HepG2 (cell line): ENCODE measurements around the gene SUN1. TPM values are rescaled to one million over a fixed set of nuclear protein-coding genes. Genes with fewer than 3 reads are reported as not detected.

ENCODE experiments used
- ATAC-seq: fragments of 200-7000 bp; cut with Tn5 transposase; 3 replicates; pipeline ENCODE4 v1.9.1; 2020; ENCODE audit warnings: mild to moderate bottlenecking, moderate library complexity
- BruUV-seq: library from RNA; stranded (reverse); fragments of 400-500 nt; replicated peaks from 2 replicates; lab custom pipeline; 2021; lab: Mats Ljungman, UMichigan
- CTCF ChIA-PET: fragments of 300-600 bp; formaldehyde crosslinking; extraction: SDS; loops from one replicate; lab custom pipeline; 2021; ENCODE audit warnings: low total read pairs, inconsistent platforms, low intra/inter-chr PET ratio; lab: Yijun Ruan, JAX
- POLR2A ChIA-PET: fragments of 350-600 bp; sonication (Branson Sonifier 250); formaldehyde crosslinking; loops from one replicate; lab custom pipeline; 2020; ENCODE audit warnings: antibody characterized with exemption, inconsistent platforms; lab: Yijun Ruan, JAX
- DNase-seq: peaks from one replicate; pipeline ENCODE4 v3.0.0-alpha.2; 2015; ENCODE audit warnings: low spot score
- FAIRE-seq: peaks from 3 replicates; lab custom pipeline; 2011; peaks lifted over from hg19 to GRCh38; lab: Jason Lieb, UNC
- H2AFZ ChIP-seq: one replicate; pipeline ENCODE4 v1.6.1; 2011; ENCODE audit warnings: low read length, inconsistent platforms
- H3K27ac ChIP-seq: fragments of 300-600 bp; 3 replicates; pipeline ENCODE4 v1.8.0; 2011; ENCODE audit warnings: mixed run types, mild to moderate bottlenecking, mixed read lengths, low read length, inconsistent platforms; ENCODE audit not compliant: insufficient read depth; ENCODE audit errors: extremely low read length
- H3K27me3 ChIP-seq, 2 experiments: fragments of 200-600 bp in 1 of 2; 2 replicates in 1 of 2; 3 replicates in 1 of 2; pipeline versions ENCODE4 v1.6.0 to v1.8.0; 2011; ENCODE audit warnings: low read length in 2 of 2, mild to moderate bottlenecking in 2 of 2, moderate library complexity in 2 of 2, inconsistent platforms in 1 of 2; ENCODE audit not compliant: insufficient read depth in 2 of 2, control insufficient read depth in 1 of 2
- H3K36me3 ChIP-seq, 2 experiments: fragments of 200-600 bp in 1 of 2; replicated peaks in 1 of 2; 2 replicates in 1 of 2; 3 replicates in 1 of 2; pipeline versions ENCODE4 v1.5.1 to v1.8.0; 2011; ENCODE audit warnings: low read length in 2 of 2, inconsistent platforms in 1 of 2; ENCODE audit not compliant: insufficient read depth in 2 of 2, control insufficient read depth in 1 of 2
- H3K4me1 ChIP-seq: 2 replicates; pipeline ENCODE4 v1.5.1; 2012; ENCODE audit warnings: low read length, inconsistent platforms; ENCODE audit not compliant: insufficient read depth
- H3K4me2 ChIP-seq: 2 replicates; pipeline ENCODE4 v1.6.0; 2011; ENCODE audit warnings: low read depth, low read length, inconsistent platforms
- H3K4me3 ChIP-seq, 3 experiments: fragments of 200-600 bp in 1 of 3; sonication (generic), shearing (Covaris generic) in 1 of 3; replicated peaks in 1 of 3; 2 replicates each; pipeline ENCODE4 v1.5.1; 2011 to 2016; ENCODE audit warnings: low read length in 3 of 3, inconsistent platforms in 2 of 3, low read depth in 2 of 3, mild to moderate bottlenecking in 2 of 3, control low read depth in 1 of 3, mixed read lengths in 1 of 3; ENCODE audit not compliant: insufficient read depth in 1 of 3
- H3K79me2 ChIP-seq: one replicate; pipeline ENCODE4 v1.6.1; 2011; ENCODE audit warnings: low read length, inconsistent platforms; ENCODE audit not compliant: insufficient read depth
- H3K9ac ChIP-seq: 2 replicates; pipeline ENCODE4 v1.6.0; 2011; ENCODE audit warnings: mild to moderate bottlenecking, low read depth, low read length, inconsistent platforms; ENCODE audit not compliant: insufficient read depth
- H3K9me3 ChIP-seq: 2 replicates; pipeline ENCODE4 v1.5.1; 2012; ENCODE audit warnings: mild to moderate bottlenecking, low read length
- H4K20me1 ChIP-seq: 2 replicates; pipeline ENCODE4 v1.6.0; 2011; ENCODE audit warnings: inconsistent platforms, mild to moderate bottlenecking, low read length, moderate library complexity; ENCODE audit not compliant: insufficient read depth
- ARHGAP35 ChIP-seq: sonication (generic); formaldehyde crosslinking; IDR thresholded peaks from 2 replicates; pipeline ENCODE4 v1.9.0; 2022; ENCODE audit warnings: mild to moderate bottlenecking, inconsistent platforms, moderate library complexity, missing genetic modification reagents, borderline replicate concordance
- ARNTL ChIP-seq: sonication (generic); formaldehyde crosslinking; IDR thresholded peaks from 2 replicates; pipeline ENCODE4 v1.4.0; 2020; ENCODE audit warnings: mild to moderate bottlenecking, missing genetic modification reagents
- CENPT ChIP-seq: sonication (generic); formaldehyde crosslinking; IDR thresholded peaks from 2 replicates; pipeline ENCODE4 v1.8.0; 2022; ENCODE audit warnings: low read depth, mild to moderate bottlenecking, moderate library complexity, missing genetic modification reagents
- FOXK2 ChIP-seq: fragments of 450-650 bp; IDR thresholded peaks from 2 replicates; pipeline ENCODE4 v1.6.1; 2016
- GATAD2A ChIP-seq: IDR thresholded peaks from 2 replicates; pipeline ENCODE4 v1.6.1; 2016
- NCOA1 ChIP-seq: sonication (generic); formaldehyde crosslinking; IDR thresholded peaks from 2 replicates; pipeline ENCODE4 v1.9.0; 2021; ENCODE audit warnings: missing genetic modification reagents
- NCOR1 ChIP-seq: fragments of 200-600 bp; sonication (generic); IDR thresholded peaks from 2 replicates; pipeline ENCODE4 v1.7.0; 2017; ENCODE audit warnings: antibody characterized with exemption, low read length, borderline replicate concordance
- REPIN1 ChIP-seq: sonication (generic); formaldehyde crosslinking; IDR thresholded peaks from 2 replicates; pipeline ENCODE4 v1.8.0; 2022; ENCODE audit warnings: missing genetic modification reagents, low read depth, mild to moderate bottlenecking, borderline replicate concordance
- REXO4 ChIP-seq: sonication (generic); formaldehyde crosslinking; IDR thresholded peaks from 2 replicates; pipeline ENCODE4 v1.8.0; 2022; ENCODE audit warnings: missing genetic modification reagents, mild to moderate bottlenecking, borderline replicate concordance
- SETDB1 ChIP-seq: sonication (generic); formaldehyde crosslinking; IDR thresholded peaks from 2 replicates; pipeline ENCODE4 v1.5.1; 2020; ENCODE audit warnings: missing genetic modification reagents, mild to moderate bottlenecking, borderline replicate concordance
- SNAPC2 ChIP-seq: sonication (generic); formaldehyde crosslinking; IDR thresholded peaks from 2 replicates; pipeline ENCODE4 v1.8.1; 2022; ENCODE audit warnings: mild to moderate bottlenecking, missing genetic modification reagents
- ZFAT ChIP-seq: sonication (generic); formaldehyde crosslinking; conservative IDR thresholded peaks from 2 replicates; pipeline ENCODE4 v1.8.1; 2023; ENCODE audit warnings: missing genetic modification reagents, inconsistent platforms
- ZMYM2 ChIP-seq: sonication (generic); formaldehyde crosslinking; IDR thresholded peaks from 2 replicates; pipeline ENCODE4 v1.8.0; 2022; ENCODE audit warnings: mild to moderate bottlenecking, missing genetic modification reagents
- ZNF24 ChIP-seq: fragments of 450-650 bp; IDR thresholded peaks from 2 replicates; pipeline ENCODE4 v1.6.1; 2017; ENCODE audit warnings: antibody characterized with exemption, mild to moderate bottlenecking
- ZNF552 ChIP-seq: sonication (generic); formaldehyde crosslinking; IDR thresholded peaks from 2 replicates; pipeline ENCODE4 v1.9.0; 2022; ENCODE audit warnings: missing genetic modification reagents, mild to moderate bottlenecking, borderline replicate concordance
- ZNF619 ChIP-seq: sonication (generic); formaldehyde crosslinking; IDR thresholded peaks from 2 replicates; pipeline ENCODE4 v1.4.0; 2020; ENCODE audit warnings: mild to moderate bottlenecking, missing genetic modification reagents
- ZNF629 ChIP-seq: sonication (generic); formaldehyde crosslinking; conservative IDR thresholded peaks from 2 replicates; pipeline ENCODE4 v1.5.0; 2020; ENCODE audit warnings: missing genetic modification reagents
- WGBS: methylation state at CpG from one replicate; pipeline ENCODE4 v1.1.6; 2017; ENCODE audit warnings: low lambda C conversion rate; 5-methylcytosine and 5-hydroxymethylcytosine counted together
- in situ Hi-C: cut with HindIII; loops from 2 replicates; pipeline ENCODE4 v1.10.0; 2017; ENCODE audit warnings: low pct_unique_long_range_greater_than_20kb; ENCODE audit not compliant: extremely low pct_ligation_motif_present
- intact Hi-C: fragments of 100-400 bp; cut with micrococcal nuclease; formaldehyde crosslinking; loops from one replicate; pipeline ENCODE4 v1.10.0; 2022; ENCODE audit not compliant: unreplicated experiment
- polyA plus RNA-seq, 8 experiments: library from polyadenylated mRNA; depleted of rRNA in 3 of 8; stranded (reverse) in 7 of 8; unstranded in 1 of 8; fragments of >200 nt; fragmentation: Illumina TruSeq in 4 of 8; extraction: Trizol in 4 of 8; gene quantifications; 2 replicates each; pipeline versions ENCODE4 v1.2.1 to v1.2.3, GENCODE V29; 2011 to 2016; ENCODE audit warnings: low read depth in 4 of 8, missing spikeins in 1 of 8, mixed read lengths in 1 of 8; ENCODE audit not compliant: insufficient read depth in 1 of 8
- total RNA-seq, 5 experiments: library from RNA; depleted of rRNA; stranded (reverse); fragments of >200 nt; fragmentation: Illumina TruSeq; extraction: Trizol; gene quantifications; 2 replicates each; pipeline ENCODE4 v1.2.3, GENCODE V29; 2016; ENCODE audit warnings: low read depth in 1 of 5
- TF ChIP-seq, protein P1 (sequence below): sonication (generic); formaldehyde crosslinking; IDR thresholded peaks from 2 replicates; pipeline ENCODE4 v1.8.0; 2022; ENCODE audit warnings: missing genetic modification reagents, mild to moderate bottlenecking, moderate library complexity, borderline replicate concordance

Gene SUN1
- total and polyA plus RNA-seq, 2 of the 13 experiments (the other 11 are each of a cell fraction or from before 2014, with no cell fraction given): 47.0 to 126 TPM

- TF ChIP-seq FOXK2: no peak
- no peak for TF ChIP-seq ARHGAP35
- TF ChIP-seq ZNF24: no peak
- no peak for TF ChIP-seq NCOA1
- TF ChIP-seq ZNF619 (CRISPR knock-in tag): no peak
- TF ChIP-seq, protein P1, sequence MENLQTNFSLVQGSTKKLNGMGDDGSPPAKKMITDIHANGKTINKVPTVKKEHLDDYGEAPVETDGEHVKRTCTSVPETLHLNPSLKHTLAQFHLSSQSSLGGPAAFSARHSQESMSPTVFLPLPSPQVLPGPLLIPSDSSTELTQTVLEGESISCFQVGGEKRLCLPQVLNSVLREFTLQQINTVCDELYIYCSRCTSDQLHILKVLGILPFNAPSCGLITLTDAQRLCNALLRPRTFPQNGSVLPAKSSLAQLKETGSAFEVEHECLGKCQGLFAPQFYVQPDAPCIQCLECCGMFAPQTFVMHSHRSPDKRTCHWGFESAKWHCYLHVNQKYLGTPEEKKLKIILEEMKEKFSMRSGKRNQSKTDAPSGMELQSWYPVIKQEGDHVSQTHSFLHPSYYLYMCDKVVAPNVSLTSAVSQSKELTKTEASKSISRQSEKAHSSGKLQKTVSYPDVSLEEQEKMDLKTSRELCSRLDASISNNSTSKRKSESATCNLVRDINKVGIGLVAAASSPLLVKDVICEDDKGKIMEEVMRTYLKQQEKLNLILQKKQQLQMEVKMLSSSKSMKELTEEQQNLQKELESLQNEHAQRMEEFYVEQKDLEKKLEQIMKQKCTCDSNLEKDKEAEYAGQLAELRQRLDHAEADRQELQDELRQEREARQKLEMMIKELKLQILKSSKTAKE (CRISPR knock-in tag): no peak
- TF ChIP-seq REXO4 (CRISPR knock-in tag): no peak
- no peak for TF ChIP-seq CENPT (CRISPR knock-in tag)
- no peak for TF ChIP-seq ZMYM2 (CRISPR knock-in tag)
Measured at GRCh38 chr7:841943-842342, 9.7 kb downstream of the SUN1 start (continued).

- Histone ChIP-seq H3K4me1 (no peaks in the 10 kb centered on the region), H3K4me2 (no peak overlapping the region), H3K79me2 (peaks cover 7% of the 10 kb centered on the region), H3K36me3 (peaks cover 22 to 48% of the 10 kb centered on the region in 2 experiments; a peak in 4 of 5 replicates), H3K27ac (no peak overlapping the region), H3K9ac (no peak overlapping the region), H3K9me3 (no peaks in the 10 kb centered on the region), H3K4me3 (no peak overlapping the region), H4K20me1 (no peaks in the 10 kb centered on the region; the same call in 1 of the 2 replicates), H3K27me3 (no peaks in the 10 kb centered on the region), H2AFZ (no peak overlapping the region)
- DNase-seq (no peak), FAIRE-seq (no peak), ATAC-seq (no peak)
- no TSS peak for BruUV-seq
- in situ Hi-C loops: no loop called here
- 94% methylated on average over 7 of the region's 8 CpGs for WGBS
- intact Hi-C loops: no loop called here
- POLR2A ChIA-PET: no interaction called here
- CTCF ChIA-PET: no interaction called here
- TF ChIP-seq GATAD2A (CRISPR knock-in tag) (no peak), ZNF552 (CRISPR knock-in tag) (no peak), ZFAT (CRISPR knock-in tag) (no peak), REPIN1 (CRISPR knock-in tag) (no peak), SNAPC2 (no peak), NCOR1 (no peak), SETDB1 (no peak), ZNF629 (CRISPR knock-in tag) (no peak), ARNTL (no peak)
Measured at GRCh38 chr7:842431-843031, 10.3 kb downstream of the SUN1 start.
